Hepatic stellate cell (primary cell): Measurements from ENCODE around the gene DUOXA1.

Source experiments
- DNase-seq: peaks from one replicate; pipeline ENCODE4 v3.0.0; 2011; ENCODE audit warnings: low spot score

DUOXA1 gene

GRCh38 chr15:45131510-45131909 lies 1.8 kb upstream of the DUOXA1 start:
- DNase-seq, result no peak

- DNase-seq, result no peak
Measured at GRCh38 chr15:45130291-45131000, 767 bp upstream of the DUOXA1 start.

- DNase-seq, result no peak
Measured at GRCh38 chr15:45128971-45129639, 574 bp downstream of the DUOXA1 start.

- DNase-seq, result no peak
Measured at GRCh38 chr15:45126535-45127158, 3.0 kb downstream of the DUOXA1 start.

DNA sequence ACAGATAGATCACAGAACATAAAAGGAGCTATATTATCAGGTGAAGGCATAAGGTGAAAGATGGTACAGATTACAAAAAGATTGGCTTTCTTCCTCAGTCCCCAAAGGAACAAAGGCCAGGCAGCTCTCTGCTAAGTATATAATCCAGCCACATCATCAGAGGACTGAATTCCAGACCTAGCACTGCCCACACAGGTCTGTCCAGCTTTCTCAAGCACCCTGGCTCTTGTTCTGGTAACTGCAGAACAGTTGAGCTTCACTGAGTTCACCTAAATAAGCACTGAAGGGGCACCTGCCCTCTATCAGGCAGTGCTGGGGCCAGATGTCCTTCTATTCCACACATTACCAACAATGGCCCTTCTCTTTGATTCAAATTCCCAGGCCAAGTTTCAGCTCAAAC lies 6.3 kb downstream of the DUOXA1 start:
- DNase-seq, result no peak

- no peak for DNase-seq
Measured at GRCh38 chr15:45122719-45123118, 7.0 kb downstream of the DUOXA1 start.

GRCh38 chr15:45121706-45122417 lies 7.8 kb downstream of the DUOXA1 start:
- DNase-seq, result peak; percentile 88

- no peak for DNase-seq
Measured at GRCh38 chr15:45121020-45121419, 8.7 kb downstream of the DUOXA1 start.

DNA sequence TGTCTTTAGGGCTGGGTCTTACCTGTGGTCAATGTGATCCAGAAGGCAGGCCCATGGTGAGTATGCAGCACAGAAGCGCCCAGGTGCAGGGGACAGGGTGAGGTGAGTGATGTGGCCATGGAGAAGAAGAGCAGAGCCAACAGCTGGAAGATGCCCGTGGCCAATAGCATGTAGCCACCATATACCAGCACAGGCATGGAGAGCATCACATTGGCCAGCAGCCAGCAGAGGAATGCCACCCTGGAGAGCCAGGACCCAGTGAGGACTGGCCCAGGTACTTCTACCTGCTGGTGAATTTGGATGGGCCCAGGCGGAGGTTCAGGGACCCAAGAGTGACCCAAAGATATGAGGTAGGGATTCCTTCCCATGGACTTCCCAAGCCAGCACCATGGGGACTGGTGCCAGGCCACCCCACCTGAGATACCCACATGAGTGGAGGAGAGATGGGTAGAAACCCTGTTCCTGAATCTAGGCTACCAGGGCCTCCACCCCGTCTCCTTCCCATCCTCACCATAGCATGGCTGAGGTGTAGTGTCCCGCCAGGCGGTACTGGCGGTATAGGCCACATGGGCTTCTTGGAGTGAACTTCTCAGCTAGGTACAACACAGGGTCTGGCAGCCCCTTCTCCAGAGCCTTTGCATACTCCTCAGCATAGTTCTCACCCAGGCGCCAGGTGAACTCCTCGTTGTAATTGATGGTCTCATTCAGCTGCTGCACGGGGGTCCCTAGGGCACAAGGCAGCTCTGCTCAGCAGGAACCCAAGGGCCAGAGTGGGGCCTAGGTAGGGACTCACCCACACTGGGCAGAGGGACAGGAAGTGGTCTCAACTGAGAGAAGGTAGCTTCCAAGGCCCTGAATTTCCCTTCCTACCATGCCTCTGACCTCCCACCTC lies 9.4 kb downstream of the DUOXA1 start:
- DNase-seq, result no peak

- DNase-seq, result no peak
Measured at GRCh38 chr15:45118996-45119395, 10.7 kb downstream of the DUOXA1 start.

GRCh38 chr15:45118131-45118588 lies 11.5 kb downstream of the DUOXA1 start:
- peak; percentile 97 for DNase-seq

DNA sequence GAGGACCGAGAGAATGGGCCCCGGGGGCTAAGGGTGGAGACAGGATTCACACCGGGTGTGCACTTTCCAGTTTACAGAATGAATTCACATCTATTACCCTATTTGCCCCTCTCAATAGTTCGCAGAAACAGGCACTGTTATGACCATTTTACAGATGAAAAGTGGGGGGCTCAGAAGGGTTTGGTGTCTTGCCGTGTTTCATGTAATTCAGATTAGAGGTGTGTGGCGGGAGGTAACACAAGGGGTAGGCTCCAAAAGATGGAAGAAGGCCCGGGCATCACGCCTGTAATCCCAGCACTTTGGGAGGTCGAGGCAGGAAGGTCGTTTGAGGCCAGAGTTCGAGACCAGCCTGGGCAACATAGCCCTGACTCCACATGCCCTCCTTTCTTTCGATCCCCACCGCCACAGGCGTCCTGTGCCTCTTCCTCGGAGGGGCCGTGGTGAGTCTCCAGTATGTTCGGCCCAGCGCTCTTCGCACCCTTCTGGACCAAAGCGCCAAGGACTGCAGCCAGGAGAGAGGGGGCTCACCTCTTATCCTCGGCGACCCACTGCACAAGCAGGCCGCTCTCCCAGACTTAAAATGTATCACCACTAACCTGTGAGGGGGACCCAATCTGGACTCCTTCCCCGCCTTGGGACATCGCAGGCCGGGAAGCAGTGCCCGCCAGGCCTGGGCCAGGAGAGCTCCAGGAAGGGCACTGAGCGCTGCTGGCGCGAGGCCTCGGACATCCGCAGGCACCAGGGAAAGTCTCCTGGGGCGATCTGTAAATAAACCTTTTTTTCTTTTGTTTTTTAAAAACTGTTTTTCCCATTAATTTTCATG lies 12.2 kb downstream of the DUOXA1 start:
- DNase-seq, result no peak

DNA sequence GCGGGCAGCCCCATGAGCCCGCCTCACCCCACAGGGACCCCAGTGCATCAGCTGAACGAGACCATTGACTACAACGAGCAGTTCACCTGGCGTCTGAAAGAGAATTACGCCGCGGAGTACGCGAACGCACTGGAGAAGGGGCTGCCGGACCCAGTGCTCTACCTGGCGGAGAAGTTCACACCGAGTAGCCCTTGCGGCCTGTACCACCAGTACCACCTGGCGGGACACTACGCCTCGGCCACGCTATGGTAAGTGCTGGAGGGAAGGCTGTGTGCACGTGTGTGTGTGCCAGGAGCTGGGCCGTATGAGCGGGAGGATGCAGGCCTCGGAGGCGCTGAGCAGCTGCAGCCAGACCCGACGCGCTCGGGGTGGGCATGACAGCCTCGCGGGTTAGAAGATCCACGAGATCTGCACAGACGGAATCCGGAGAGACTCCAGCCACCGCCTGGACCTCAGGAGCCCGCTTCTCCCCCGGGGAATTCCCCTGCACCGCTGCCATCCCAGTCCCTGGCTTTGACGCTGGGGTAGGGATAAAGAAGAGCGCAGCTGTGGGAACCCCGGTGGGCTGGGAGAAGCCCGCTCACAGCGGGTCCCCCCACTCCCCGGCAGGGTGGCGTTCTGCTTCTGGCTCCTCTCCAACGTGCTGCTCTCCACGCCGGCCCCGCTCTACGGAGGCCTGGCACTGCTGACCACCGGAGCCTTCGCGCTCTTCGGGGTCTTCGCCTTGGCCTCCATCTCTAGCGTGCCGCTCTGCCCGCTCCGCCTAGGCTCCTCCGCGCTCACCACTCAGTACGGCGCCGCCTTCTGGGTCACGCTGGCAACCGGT lies 13.0 kb downstream of the DUOXA1 start:
- DNase-seq, result no peak

GRCh38 chr15:45116006-45116481 lies 13.6 kb downstream of the DUOXA1 start:
- DNase-seq, result no peak

GRCh38 chr15:45115312-45115820 lies 14.3 kb downstream of the DUOXA1 start:
- no peak for DNase-seq

DNA sequence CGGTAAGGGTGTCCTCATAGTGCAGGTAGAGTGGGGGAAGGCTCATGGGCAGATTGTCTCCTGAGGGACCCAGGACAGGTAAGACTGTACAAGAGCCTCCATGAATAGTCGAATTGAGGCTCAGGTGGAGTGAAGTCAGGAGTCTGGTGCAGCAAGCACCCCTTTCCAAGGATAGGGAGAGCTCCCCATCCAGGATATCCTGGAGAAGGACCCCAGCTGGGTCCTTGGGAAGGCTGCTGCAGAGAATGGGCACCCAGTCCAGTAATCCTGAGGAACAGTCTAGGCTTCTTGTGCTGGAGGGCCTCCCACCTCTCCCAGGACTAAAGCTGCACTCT lies 15.0 kb downstream of the DUOXA1 start:
- DNase-seq, result no peak

- DNase-seq, result no peak
Measured at GRCh38 chr15:45114076-45114750, 15.5 kb downstream of the DUOXA1 start, which contains the start of the genes DUOX2 and DUOXA2. Gene DUOX2 (minus strand): TSS chr15:45114172. CDS start chr15:45113411, 761 bp downstream. Gene DUOXA2 (plus strand): TSS chr15:45114326. CDS start chr15:45114606, 280 bp downstream.

DNA sequence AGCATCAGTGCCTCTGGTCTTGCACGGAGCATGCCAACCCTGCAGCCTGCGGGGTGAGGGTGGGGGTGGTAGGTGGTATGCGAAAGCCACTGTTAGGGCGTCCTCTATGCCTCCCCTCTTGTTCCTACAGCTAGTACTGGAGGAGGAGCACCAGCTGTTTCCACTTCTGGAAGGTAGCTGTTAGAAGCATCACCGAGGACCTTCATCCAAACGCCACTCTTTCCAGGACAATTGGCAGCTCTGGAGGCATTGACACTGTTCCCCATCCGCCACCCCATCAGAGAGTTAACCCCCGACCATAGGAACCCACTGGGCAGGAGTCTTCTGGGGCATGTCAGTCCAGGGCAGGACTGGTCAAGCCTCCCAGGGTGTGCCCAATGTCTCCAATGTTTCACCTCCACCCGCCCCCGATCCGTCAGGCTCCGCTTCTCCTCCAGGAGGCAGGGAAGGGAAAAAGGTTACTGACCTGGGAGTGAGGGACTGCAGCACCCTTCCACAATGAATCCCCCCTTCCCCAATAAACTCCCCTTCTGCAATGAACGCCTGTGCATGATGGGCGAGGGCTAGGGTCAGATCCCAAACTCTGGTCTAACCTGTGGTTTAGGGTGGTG lies 16.2 kb downstream of the DUOXA1 start:
- no peak for DNase-seq
